Naive thymus-derived CD8-positive, alpha-beta T cell (primary cell): Measurements from ENCODE around the gene POT1. TPM values are rescaled to one million over a fixed set of nuclear protein-coding genes. Genes with fewer than 3 reads are reported as not detected.

ENCODE experiments used
- ATAC-seq, 2 donors: fragments of 150-1000 bp; cut with Tn5 transposase in 1 of 2; sonication (Bioruptor Pico), chemical (Tn5 transposase) in 1 of 2; 1 replicate in 1 of 2; 2 replicates in 1 of 2; pipeline ENCODE4 v1.10.0; 2021; ENCODE audit warnings: mild to moderate bottlenecking in 2 of 2, moderate library complexity in 2 of 2
- POLR2A ChIA-PET: fragments of 350-600 bp; sonication (Branson Sonifier 250); formaldehyde crosslinking; loops from one replicate; lab custom pipeline; 2021; ENCODE audit warnings: antibody characterized with exemption; lab: Charles Lee
- DNase-seq, 10 donors: peaks; one replicate each; pipeline versions ENCODE4 v3.0.0 to v3.0.0-alpha.2; 2020 to 2022
- H3K27ac Mint-ChIP-seq, 10 donors: one replicate each; pipeline ENCODE4 v1.8.0; 2020 to 2022; ENCODE audit warnings: mild to moderate bottlenecking in 10 of 10, mixed read lengths in 10 of 10, moderate library complexity in 4 of 10, inconsistent platforms in 1 of 10
- H3K27me3 Mint-ChIP-seq, 5 donors: one replicate each; pipeline ENCODE4 v1.8.0; 2021 to 2022; ENCODE audit warnings: mixed read lengths in 5 of 5
- H3K36me3 Mint-ChIP-seq, 3 donors: one replicate each; pipeline ENCODE4 v1.8.0; 2020 to 2022; ENCODE audit warnings: mixed read lengths in 3 of 3, mild to moderate bottlenecking in 2 of 3, inconsistent platforms in 1 of 3
- H3K4me1 Mint-ChIP-seq, 4 donors: one replicate each; pipeline ENCODE4 v1.8.0; 2021 to 2022; ENCODE audit warnings: mixed read lengths in 4 of 4
- H3K4me3 Mint-ChIP-seq, 10 donors: one replicate each; pipeline ENCODE4 v1.8.0; 2020 to 2022; ENCODE audit warnings: mild to moderate bottlenecking in 10 of 10, mixed read lengths in 10 of 10, moderate library complexity in 6 of 10, inconsistent platforms in 1 of 10
- H3K9me3 Mint-ChIP-seq, 9 donors: one replicate each; pipeline ENCODE4 v1.8.0; 2020 to 2022; ENCODE audit warnings: mixed read lengths in 9 of 9, mild to moderate bottlenecking in 3 of 9, inconsistent platforms in 1 of 9, moderate library complexity in 1 of 9
- polyA plus RNA-seq, 3 donors: library from polyadenylated mRNA; unstranded; fragments of 300-500 nt; fragmentation: Illumina TruSeq; gene quantifications; one replicate each; pipeline ENCODE4 v1.2.3, GENCODE V29; 2021
- total RNA-seq, 8 experiments: library from RNA in 2 of 8; stranded (reverse) in 2 of 8; gene quantifications; one replicate each; pipeline ENCODE4 v1.2.3 and lab custom pipeline; 2021 to 2026

Gene POT1
- total and polyA plus RNA-seq, 5 experiments from 2014 or later: 21.8 to 36.1 (median 27.1) TPM

GRCh38 chr7:124907490-124907889 is 22.1 kb downstream of the POT1 start:
- POLR2A ChIA-PET: no interaction called here
- H3K36me3 Mint-ChIP-seq: peaks cover 0 to 30% (median 30%) of the 10 kb centered on the region in 3 donors
- H3K4me3 Mint-ChIP-seq: no peak overlapping the region
- ATAC-seq (no peak), DNase-seq (no peak)
- no peak overlapping the region for H3K27ac Mint-ChIP-seq
- no peaks in the 10 kb centered on the region for H3K27me3 Mint-ChIP-seq
- peaks cover 0 to 11% (median 2%) of the 10 kb centered on the region in 9 donors for H3K9me3 Mint-ChIP-seq
- H3K4me1 Mint-ChIP-seq: peaks cover 18 to 37% (median 22%) of the 10 kb centered on the region in 4 donors

GRCh38 chr7:124898531-124898930 is 31.1 kb downstream of the POT1 start:
- Mint-ChIP-seq H3K4me3 (no peak overlapping the region), H3K27me3 (no peaks in the 10 kb centered on the region), H3K9me3 (peaks cover 0 to 9% (median 0%) of the 10 kb centered on the region in 9 donors), H3K4me1 (peaks cover 4 to 19% (median 10%) of the 10 kb centered on the region in 4 donors), H3K27ac (peak overlapping the region in 1 of 10 donors; percentile 10), H3K36me3 (peaks cover 13 to 57% (median 52%) of the 10 kb centered on the region in 3 donors)
- POLR2A ChIA-PET: no interaction called here
- ATAC-seq: no peak
- no peak for DNase-seq

GRCh38 chr7:124896001-124896400 is 33.6 kb downstream of the POT1 start:
- POLR2A ChIA-PET: no interaction called here
- ATAC-seq (no peak), DNase-seq (no peak)
- peaks cover 14 to 68% (median 46%) of the 10 kb centered on the region in 3 donors for H3K36me3 Mint-ChIP-seq
- H3K9me3 Mint-ChIP-seq: no peaks in the 10 kb centered on the region
- no peak overlapping the region for H3K27ac Mint-ChIP-seq
- H3K4me3 Mint-ChIP-seq: no peak overlapping the region
- peaks cover 0 to 2% (median 0%) of the 10 kb centered on the region in 4 donors for H3K4me1 Mint-ChIP-seq
- H3K27me3 Mint-ChIP-seq: no peaks in the 10 kb centered on the region

- Mint-ChIP-seq H3K27ac (no peak overlapping the region), H3K4me1 (peaks cover 0 to 2% (median 0%) of the 10 kb centered on the region in 4 donors), H3K27me3 (no peaks in the 10 kb centered on the region), H3K4me3 (no peak overlapping the region), H3K9me3 (no peaks in the 10 kb centered on the region), H3K36me3 (peaks cover 23 to 76% (median 62%) of the 10 kb centered on the region in 3 donors)
- DNase-seq (no peak), ATAC-seq (no peak)
- POLR2A ChIA-PET: no interaction called here
These were observed 36.3 kb downstream of the POT1 start for GRCh38 chr7:124893140-124893827.

- DNase-seq (no peak), ATAC-seq (no peak)
- Mint-ChIP-seq H3K27me3 (no peaks in the 10 kb centered on the region), H3K4me1 (no peaks in the 10 kb centered on the region), H3K4me3 (no peak overlapping the region), H3K27ac (no peak overlapping the region), H3K9me3 (no peaks in the 10 kb centered on the region), H3K36me3 (peaks cover 17 to 41% (median 34%) of the 10 kb centered on the region in 3 donors)
- POLR2A ChIA-PET: no interaction called here
These were observed 42.4 kb downstream of the POT1 start for GRCh38 chr7:124887247-124887646.

- H3K4me3 Mint-ChIP-seq: no peak overlapping the region
- POLR2A ChIA-PET: no interaction called here
- ATAC-seq (no peak), DNase-seq (no peak)
- H3K27ac Mint-ChIP-seq: no peak overlapping the region
- peaks cover 0 to 22% (median 8%) of the 10 kb centered on the region in 3 donors for H3K36me3 Mint-ChIP-seq
- H3K27me3 Mint-ChIP-seq: no peaks in the 10 kb centered on the region
- no peaks in the 10 kb centered on the region for H3K9me3 Mint-ChIP-seq
- no peaks in the 10 kb centered on the region for H3K4me1 Mint-ChIP-seq
These were observed 47.6 kb downstream of the POT1 start for GRCh38 chr7:124881981-124882380.

GRCh38 chr7:124879771-124880170 is 49.9 kb downstream of the POT1 start:
- H3K27ac Mint-ChIP-seq: no peak overlapping the region
- H3K4me1 Mint-ChIP-seq: no peaks in the 10 kb centered on the region
- no peaks in the 10 kb centered on the region for H3K27me3 Mint-ChIP-seq
- POLR2A ChIA-PET: no interaction called here
- no peaks in the 10 kb centered on the region for H3K9me3 Mint-ChIP-seq
- H3K36me3 Mint-ChIP-seq: peaks cover 0 to 31% (median 8%) of the 10 kb centered on the region in 3 donors
- no peak for DNase-seq
- H3K4me3 Mint-ChIP-seq: no peak overlapping the region
- ATAC-seq: no peak

- H3K9me3 Mint-ChIP-seq: no peaks in the 10 kb centered on the region
- no peak overlapping the region for H3K4me3 Mint-ChIP-seq
- POLR2A ChIA-PET: no interaction called here
- peaks cover 0 to 28% (median 11%) of the 10 kb centered on the region in 3 donors for H3K36me3 Mint-ChIP-seq
- H3K27ac Mint-ChIP-seq: no peak overlapping the region
- ATAC-seq (no peak), DNase-seq (no peak)
- peaks cover 0 to 2% (median 0%) of the 10 kb centered on the region in 4 donors for H3K4me1 Mint-ChIP-seq
- H3K27me3 Mint-ChIP-seq: no peaks in the 10 kb centered on the region
These were observed 50.5 kb downstream of the POT1 start for GRCh38 chr7:124879103-124879502.

GRCh38 chr7:124874644-124875163 is 54.9 kb downstream of the POT1 start:
- H3K4me1 Mint-ChIP-seq: peaks cover 0 to 2% (median 0%) of the 10 kb centered on the region in 4 donors
- peaks cover 0 to 31% (median 14%) of the 10 kb centered on the region in 3 donors for H3K36me3 Mint-ChIP-seq
- H3K9me3 Mint-ChIP-seq: no peaks in the 10 kb centered on the region
- no peak overlapping the region for H3K4me3 Mint-ChIP-seq
- H3K27ac Mint-ChIP-seq: no peak overlapping the region
- DNase-seq (no peak), ATAC-seq (no peak)
- POLR2A ChIA-PET: no interaction called here
- H3K27me3 Mint-ChIP-seq: no peaks in the 10 kb centered on the region

- POLR2A ChIA-PET: no interaction called here
- peaks cover 0 to 6% (median 1%) of the 10 kb centered on the region in 4 donors for H3K4me1 Mint-ChIP-seq
- no peaks in the 10 kb centered on the region for H3K9me3 Mint-ChIP-seq
- no peak for ATAC-seq
- no peak for DNase-seq
- no peaks in the 10 kb centered on the region for H3K27me3 Mint-ChIP-seq
- H3K4me3 Mint-ChIP-seq: no peak overlapping the region
- H3K27ac Mint-ChIP-seq: peak overlapping the region in 4 of 10 donors; percentile 25 to 79 (median 59)
- H3K36me3 Mint-ChIP-seq: peaks cover 0 to 41% (median 25%) of the 10 kb centered on the region in 3 donors
These were observed 71.9 kb downstream of the POT1 start for GRCh38 chr7:124857672-124858235.

GRCh38 chr7:124856299-124856888 is 73.2 kb downstream of the POT1 start:
- Mint-ChIP-seq H3K4me3 (no peak overlapping the region), H3K36me3 (peaks cover 0 to 37% (median 27%) of the 10 kb centered on the region in 3 donors), H3K27me3 (no peaks in the 10 kb centered on the region), H3K4me1 (peaks cover 0 to 6% (median 1%) of the 10 kb centered on the region in 4 donors), H3K27ac (peak overlapping the region in 3 of 10 donors; percentile 0 to 58 (median 43)), H3K9me3 (no peaks in the 10 kb centered on the region)
- DNase-seq: peak in 3 of 10 donors; percentile 11 to 14 (median 13)
- POLR2A ChIA-PET: no interaction called here
- no peak for ATAC-seq

GRCh38 chr7:124843336-124843735 is 86.3 kb downstream of the POT1 start:
- Mint-ChIP-seq H3K36me3 (peaks cover 9 to 61% (median 21%) of the 10 kb centered on the region in 3 donors), H3K4me3 (no peak overlapping the region), H3K4me1 (no peaks in the 10 kb centered on the region), H3K9me3 (no peaks in the 10 kb centered on the region), H3K27ac (peak overlapping the region in 1 of 10 donors; percentile 41), H3K27me3 (no peaks in the 10 kb centered on the region)
- ATAC-seq (no peak), DNase-seq (no peak)
- POLR2A ChIA-PET: no interaction called here

- H3K9me3 Mint-ChIP-seq: no peaks in the 10 kb centered on the region
- DNase-seq: no peak
- no peak for ATAC-seq
- POLR2A ChIA-PET: no interaction called here
- H3K27me3 Mint-ChIP-seq: no peaks in the 10 kb centered on the region
- no peaks in the 10 kb centered on the region for H3K4me1 Mint-ChIP-seq
- no peak overlapping the region for H3K27ac Mint-ChIP-seq
- no peak overlapping the region for H3K4me3 Mint-ChIP-seq
- peaks cover 8 to 50% (median 23%) of the 10 kb centered on the region in 3 donors for H3K36me3 Mint-ChIP-seq
These were observed 89.2 kb downstream of the POT1 start for GRCh38 chr7:124840435-124840834.
